Kidney tubule cell (primary cell): Measurements from ENCODE around the gene CLASP2.
"Not testable (repeated sequence)": the region's sequence is repeated elsewhere in the genome, so short reads cannot be mapped to it uniquely, and the experiment has no call there.

Experiments
- DNase-seq: peaks from one replicate; pipeline ENCODE4 v3.0.0-alpha.2; 2018; ENCODE audit warnings: low spot score

CLASP2 gene

DNA sequence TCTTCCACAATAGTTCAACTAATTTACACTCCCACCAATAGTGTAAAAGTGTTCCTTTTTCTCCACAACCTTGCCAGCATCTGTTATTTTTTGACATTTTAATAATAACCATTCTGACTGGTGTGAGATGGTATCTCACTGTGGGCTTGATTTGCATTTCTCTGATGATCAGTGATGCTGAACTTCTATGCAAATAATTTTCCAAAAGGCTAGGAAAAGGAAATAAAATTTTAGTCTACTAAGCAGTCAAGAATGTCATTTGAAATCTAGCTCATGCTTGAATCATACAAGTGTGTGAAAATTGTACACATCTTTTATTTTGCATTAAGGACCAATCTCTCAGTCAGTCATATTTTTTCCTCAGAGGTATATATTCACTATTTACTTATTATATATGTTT, 176.1 kb downstream of the CLASP2 start:
- DNase-seq: peak; percentile 59

DNA sequence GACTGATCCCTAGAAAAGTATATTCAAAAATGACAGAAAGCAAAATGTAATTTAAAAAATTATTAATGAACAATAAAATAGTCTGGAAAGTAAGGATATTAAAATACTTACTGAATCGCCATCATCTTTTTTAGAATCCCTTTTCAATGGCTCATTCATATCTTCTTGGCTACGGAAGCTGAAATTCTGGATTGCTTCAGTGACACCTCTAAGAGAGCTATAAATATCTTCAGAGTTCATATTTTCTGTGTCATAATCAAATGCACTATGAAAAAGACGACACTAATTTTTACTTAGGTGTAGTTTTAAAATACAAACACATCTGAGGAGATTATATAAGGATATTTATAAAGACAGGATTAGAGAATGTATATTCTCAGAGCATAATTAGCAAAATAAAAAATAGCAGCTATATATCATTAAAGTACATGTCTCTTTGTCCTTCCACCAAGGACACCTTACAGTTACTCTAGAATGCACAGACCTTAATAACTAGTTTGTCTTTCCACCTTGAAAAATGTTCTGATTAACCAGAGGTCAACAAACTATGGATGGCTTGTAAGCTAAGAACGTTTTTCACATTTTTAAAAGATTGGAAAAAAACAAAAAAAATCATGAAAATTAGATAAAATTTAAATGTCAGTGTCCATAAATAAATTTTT, 179.2 kb downstream of the CLASP2 start:
- no peak for DNase-seq

DNA sequence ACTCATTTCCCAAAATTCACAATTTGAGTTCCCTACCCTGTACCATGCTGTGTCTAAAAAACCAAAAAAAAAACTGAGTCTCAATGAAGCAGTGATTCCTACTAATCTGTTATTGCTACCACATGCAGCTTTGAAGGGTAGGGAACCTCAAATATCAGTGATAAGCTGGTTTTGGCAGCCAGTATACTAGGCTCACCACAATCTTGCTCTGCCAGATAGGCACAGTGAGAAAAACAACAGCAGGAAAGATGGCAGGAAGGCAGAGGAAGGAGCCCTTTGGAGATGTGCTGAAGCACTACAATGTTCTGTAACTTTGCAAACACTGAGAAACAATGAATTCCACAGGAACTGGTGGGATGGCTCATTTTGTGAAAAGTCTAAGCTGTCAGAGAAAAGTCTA, 180.9 kb downstream of the CLASP2 start:
- DNase-seq: no peak

DNA sequence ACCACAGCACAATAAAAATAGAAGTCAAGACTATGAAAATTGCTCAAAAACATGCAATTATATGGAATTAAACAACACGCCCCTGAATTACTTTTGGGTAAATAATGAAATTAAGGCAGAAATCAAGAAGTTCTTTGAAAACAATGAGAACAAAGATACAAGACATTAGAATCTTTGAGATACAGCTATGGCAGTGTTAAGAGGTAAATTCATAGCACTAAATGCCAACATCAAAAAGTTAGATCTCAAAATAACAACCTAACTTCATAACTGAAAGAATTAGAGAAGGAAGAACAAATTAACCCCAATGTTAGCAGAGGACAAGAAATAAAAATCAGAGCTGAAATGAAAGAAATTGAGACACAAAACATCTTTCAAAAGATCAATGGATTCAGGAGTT, 191.3 kb downstream of the CLASP2 start:
- DNase-seq: no peak

- no peak for DNase-seq
Measured at GRCh38 chr3:33525232-33525631, 192.8 kb downstream of the CLASP2 start.

DNA sequence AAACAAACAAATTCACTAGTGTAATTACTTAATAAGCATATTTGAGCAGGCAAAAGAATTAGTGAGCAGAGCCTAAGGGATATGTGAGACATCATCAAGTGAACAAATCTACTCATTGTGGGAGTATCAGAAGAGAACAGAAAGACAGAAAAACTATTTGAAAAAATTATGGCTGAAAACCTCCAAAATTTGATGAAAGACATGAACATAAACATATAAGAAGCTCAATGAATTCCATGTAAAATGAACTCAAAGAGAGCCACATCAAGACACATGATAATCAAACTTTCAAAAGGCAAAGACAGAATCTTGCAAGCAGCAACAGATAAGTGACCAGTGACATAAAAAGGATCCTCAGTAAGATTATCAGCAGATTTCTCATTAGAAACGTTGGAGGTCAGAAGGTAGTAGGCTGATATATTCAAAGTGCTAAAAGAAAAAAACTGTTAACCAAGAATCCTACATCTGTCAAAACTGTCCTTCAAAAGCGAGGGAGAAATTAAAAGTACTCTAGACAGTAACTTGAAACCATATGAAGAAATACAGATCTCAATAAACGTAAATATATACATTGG, 194.9 kb downstream of the CLASP2 start:
- no peak for DNase-seq

DNA sequence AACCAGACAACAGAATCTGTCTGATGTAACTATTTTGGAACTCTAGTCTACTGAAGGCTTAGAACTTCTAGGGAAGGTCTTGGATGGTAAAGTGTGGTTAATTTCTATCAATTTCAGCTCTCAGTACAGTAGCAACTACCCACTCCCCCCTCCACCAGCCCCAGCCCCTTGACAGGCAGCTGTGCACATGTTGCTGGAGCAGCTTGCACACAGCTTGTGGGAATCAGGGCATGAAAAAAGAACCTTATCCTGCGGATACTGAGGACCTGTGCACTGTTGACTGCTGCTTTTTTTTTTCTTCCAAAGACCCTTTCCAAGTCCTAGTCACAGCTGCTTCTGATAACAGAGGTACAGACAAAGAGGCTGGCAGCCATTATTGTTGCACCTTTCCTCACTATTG, 196.3 kb downstream of the CLASP2 start:
- no peak for DNase-seq

GRCh38 chr3:33513262-33513863, 204.7 kb downstream of the CLASP2 start:
- no peak for DNase-seq

GRCh38 chr3:33505027-33505426, 213.0 kb downstream of the CLASP2 start:
- no peak for DNase-seq

- no peak for DNase-seq
Measured at GRCh38 chr3:33496449-33496848, 221.6 kb downstream of the CLASP2 start.

- no peak for DNase-seq
Measured at GRCh38 chr3:33491721-33492120, 226.3 kb downstream of the CLASP2 start.

- peak; percentile 9 for DNase-seq
Measured at GRCh38 chr3:33490641-33491241, 227.3 kb downstream of the CLASP2 start.

- no peak for DNase-seq
Measured at GRCh38 chr3:33488683-33489082, 229.4 kb downstream of the CLASP2 start.

- no peak for DNase-seq
Measured at GRCh38 chr3:33488246-33488645, 229.8 kb downstream of the CLASP2 start.

- no peak for DNase-seq
Measured at GRCh38 chr3:33482111-33482521, 235.9 kb downstream of the CLASP2 start.

GRCh38 chr3:33474896-33475295, 243.2 kb downstream of the CLASP2 start:
- no peak for DNase-seq

DNA sequence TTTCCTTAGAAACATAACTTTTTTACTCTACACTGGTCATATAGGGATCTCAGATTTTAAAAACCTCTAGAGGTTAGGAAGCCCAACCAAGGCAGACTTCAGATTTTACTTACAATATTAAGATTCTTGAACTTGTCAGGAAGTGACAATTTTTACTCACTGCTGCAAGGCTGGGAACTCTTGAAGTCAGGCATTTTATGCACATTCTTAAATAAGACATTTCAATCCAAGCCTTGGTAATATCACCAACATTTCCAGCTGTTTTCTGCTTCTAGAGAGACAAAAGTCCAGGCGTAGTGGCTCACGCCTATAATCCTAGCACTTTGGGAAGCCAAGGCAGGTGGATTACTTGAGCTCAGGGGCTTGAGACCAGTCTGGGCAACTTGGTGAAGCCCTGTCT, 244.2 kb downstream of the CLASP2 start:
- no peak for DNase-seq

DNA sequence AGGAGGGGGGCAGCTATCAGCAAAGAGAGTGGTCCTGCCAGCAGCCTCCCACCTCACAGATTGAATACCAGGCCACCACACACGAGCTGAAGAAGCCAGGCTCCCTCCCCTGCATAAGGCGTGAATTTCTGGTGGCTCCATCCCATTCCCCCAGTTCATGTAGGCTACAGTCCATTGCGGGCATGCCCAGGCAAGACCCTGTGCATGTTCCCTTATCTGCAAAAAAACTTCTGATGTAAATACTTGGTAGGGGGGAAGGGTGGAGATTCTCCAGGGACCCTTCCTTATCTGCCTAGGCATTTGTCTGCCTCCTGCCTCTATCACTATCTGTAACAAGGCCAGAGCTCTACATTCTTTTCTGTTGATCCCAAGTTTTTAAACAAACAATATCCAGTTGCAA, 250.3 kb downstream of the CLASP2 start:
- DNase-seq: no peak

DNA sequence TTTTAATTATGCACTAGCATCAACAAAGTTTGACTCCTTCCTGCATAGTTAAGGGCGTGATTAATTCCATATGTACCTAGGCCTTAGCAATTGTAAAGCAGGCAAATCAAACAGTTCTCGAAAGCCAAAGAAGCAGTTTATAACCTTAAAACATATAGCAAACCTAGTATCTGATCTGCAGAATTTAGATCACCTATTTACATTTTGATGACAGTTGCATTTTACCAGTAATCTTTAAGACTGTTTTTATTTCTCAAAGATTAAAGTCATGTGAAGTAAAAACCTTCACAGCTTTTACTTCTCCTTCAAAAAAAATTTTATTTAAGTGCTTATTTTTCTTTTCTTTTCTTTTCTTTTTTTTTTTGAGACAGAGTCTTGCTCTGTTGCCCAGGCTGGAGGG, 257.0 kb downstream of the CLASP2 start:
- DNase-seq: no peak

DNA sequence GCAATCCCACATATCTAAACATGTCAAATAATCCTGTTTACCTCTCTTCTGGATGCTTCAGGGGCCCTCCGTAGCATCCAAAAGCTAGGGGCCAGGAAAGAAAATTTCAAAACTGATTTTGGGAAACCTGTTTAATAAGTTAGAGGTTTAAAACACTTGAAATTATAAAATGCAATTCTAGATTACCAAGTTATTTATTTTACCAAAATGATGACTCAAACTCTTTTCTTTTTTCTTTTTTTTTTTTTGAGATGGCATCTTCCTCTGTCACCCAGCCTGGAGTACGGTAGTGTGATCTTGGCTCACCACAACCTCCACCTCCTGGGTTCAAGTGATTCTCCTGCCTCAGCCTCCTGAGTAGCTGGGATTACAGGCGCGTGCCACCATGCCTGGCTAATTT, 258.5 kb downstream of the CLASP2 start:
- DNase-seq: not testable (repeated sequence)

- DNase-seq: no peak
Measured at GRCh38 chr3:33458446-33458845, 259.6 kb downstream of the CLASP2 start.

GRCh38 chr3:33456756-33457155, 261.3 kb downstream of the CLASP2 start:
- DNase-seq: no peak

GRCh38 chr3:33453331-33453761, 264.7 kb downstream of the CLASP2 start:
- DNase-seq: no peak
